ENCODE results near the gene CRYGN.

GRCh38 chr7:151389096-151389767 is 50.7 kb downstream of the CRYGN start:
- TF ChIP-seq CTCF (IDR thresholded peaks at IDR 0.05; ENCODE audit: low read depth, low read length) = no peak
- no peak for TF ChIP-seq POLR2A (IDR thresholded peaks at IDR 0.05; ENCODE audit: extremely low read depth, insufficient read length)
- no peak for TF ChIP-seq MYC (IDR thresholded peaks at IDR 0.05; ENCODE audit: low read depth, low read length)
